ENCODE results near the gene PRAMEF5.
"Not testable (repeated sequence)": the region's sequence is repeated elsewhere in the genome, so short reads cannot be mapped to it uniquely, and the experiment has no call there.

PRAMEF5 gene

GRCh38 chr1:13239633-13240032 lies 14.4 kb upstream of the PRAMEF5 start:
- not testable (repeated sequence) for H3K27ac Mint-ChIP-seq; H3K27me3 Mint-ChIP-seq; DNase-seq; H3K4me1 Mint-ChIP-seq (ENCODE audit: low read depth); H3K36me3 Mint-ChIP-seq (ENCODE audit: low read depth); H3K9me3 Mint-ChIP-seq; H3K4me3 Mint-ChIP-seq

DNA sequence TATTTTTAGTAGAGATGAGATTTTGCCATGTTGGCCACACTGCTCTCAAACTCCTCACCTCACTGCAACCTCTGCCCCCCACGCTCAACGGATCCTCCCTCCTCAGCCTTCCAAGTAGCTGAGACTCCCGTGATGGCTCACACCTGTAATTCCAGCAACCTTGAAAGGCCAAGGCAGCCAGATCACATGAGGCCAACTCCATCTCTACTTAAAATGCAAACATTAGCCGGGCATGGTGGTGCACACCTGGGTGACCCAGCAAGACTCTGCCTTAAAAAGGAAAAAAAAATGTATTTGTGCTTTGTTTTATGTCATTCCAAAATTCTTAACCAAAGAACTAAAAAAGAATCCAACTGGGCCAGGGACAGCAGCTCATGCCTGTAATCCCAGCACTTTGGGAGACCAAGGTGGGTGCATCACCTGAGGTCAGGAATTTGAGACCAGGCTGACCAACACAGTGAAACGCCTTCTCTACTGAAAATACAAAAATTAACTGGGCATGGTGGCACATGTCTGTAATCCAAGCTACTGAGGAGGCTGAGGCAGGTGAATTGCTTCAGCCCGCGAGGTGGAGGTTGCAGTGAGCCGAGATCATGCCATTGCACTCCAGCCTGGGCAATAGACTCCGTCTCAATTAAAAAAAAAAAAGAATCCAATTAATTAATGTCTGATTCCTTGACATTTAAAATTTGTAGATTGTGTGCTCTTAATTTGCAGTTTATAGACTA lies 10.3 kb upstream of the PRAMEF5 start:
- H3K36me3 Mint-ChIP-seq (ENCODE audit: low read depth); H3K27ac Mint-ChIP-seq: not testable (repeated sequence)

GRCh38 chr1:13245841-13246553 lies 8.0 kb upstream of the PRAMEF5 start:
- H3K27me3 Mint-ChIP-seq; H3K36me3 Mint-ChIP-seq (ENCODE audit: low read depth); H3K4me3 Mint-ChIP-seq; H3K4me1 Mint-ChIP-seq (ENCODE audit: low read depth); H3K27ac Mint-ChIP-seq; DNase-seq; H3K9me3 Mint-ChIP-seq: not testable (repeated sequence)

More for the DNA sequence above, 10.3 kb upstream of the PRAMEF5 start:
- not testable (repeated sequence) for DNase-seq; H3K4me1 Mint-ChIP-seq (ENCODE audit: low read depth); H3K9me3 Mint-ChIP-seq; H3K4me3 Mint-ChIP-seq; H3K27me3 Mint-ChIP-seq

DNA sequence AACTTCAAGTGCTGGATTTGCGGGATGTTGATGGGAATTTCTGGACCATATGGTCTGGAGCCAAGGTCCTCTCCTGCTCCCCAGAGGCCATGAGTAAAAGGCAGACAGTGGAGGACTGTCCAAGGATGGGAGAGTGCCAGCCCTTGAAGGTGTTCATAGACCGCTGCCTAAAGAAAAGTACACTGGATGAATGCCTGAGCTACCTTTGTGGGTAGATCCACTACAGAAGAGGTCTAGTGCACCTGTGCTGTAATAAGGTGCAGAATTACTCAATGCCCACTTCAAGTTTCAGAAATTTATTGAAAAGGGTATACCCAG lies 7.5 kb upstream of the PRAMEF5 start:
- not testable (repeated sequence) for H3K4me1 Mint-ChIP-seq (ENCODE audit: low read depth); H3K27ac Mint-ChIP-seq; H3K27me3 Mint-ChIP-seq; H3K9me3 Mint-ChIP-seq; H3K36me3 Mint-ChIP-seq (ENCODE audit: low read depth); DNase-seq; H3K4me3 Mint-ChIP-seq

- not testable (repeated sequence) for H3K27me3 Mint-ChIP-seq; H3K9me3 Mint-ChIP-seq; H3K27ac Mint-ChIP-seq; H3K36me3 Mint-ChIP-seq (ENCODE audit: low read depth); H3K4me3 Mint-ChIP-seq; H3K4me1 Mint-ChIP-seq (ENCODE audit: low read depth); DNase-seq
These were observed 6.9 kb upstream of the PRAMEF5 start for GRCh38 chr1:13247122-13247521.

- DNase-seq; H3K27me3 Mint-ChIP-seq; H3K27ac Mint-ChIP-seq; H3K4me3 Mint-ChIP-seq; H3K9me3 Mint-ChIP-seq; H3K4me1 Mint-ChIP-seq (ENCODE audit: low read depth); H3K36me3 Mint-ChIP-seq (ENCODE audit: low read depth): not testable (repeated sequence)
These were observed 11.1 kb downstream of the PRAMEF5 start for GRCh38 chr1:13265124-13265523.

GRCh38 chr1:13277016-13277415 lies 23.0 kb downstream of the PRAMEF5 start:
- H3K4me3 Mint-ChIP-seq = not testable (repeated sequence)

DNA sequence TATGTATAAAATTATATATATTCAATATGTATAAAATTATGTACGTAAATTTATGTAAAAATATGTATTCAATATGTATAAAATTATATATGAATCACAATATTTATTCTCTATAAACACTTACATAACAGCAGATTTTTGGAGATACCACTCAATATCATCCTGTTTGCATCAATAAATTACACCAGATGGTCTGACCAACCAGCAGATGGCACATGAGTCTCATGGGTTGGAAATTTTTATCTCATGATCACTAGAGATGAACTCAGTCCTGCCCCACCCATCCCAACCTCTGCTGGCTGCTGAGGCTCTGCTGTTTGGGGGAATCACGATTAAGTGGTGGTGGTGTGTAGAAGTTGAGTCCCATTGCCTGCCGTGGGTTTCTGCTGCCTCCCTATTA lies 25.6 kb downstream of the PRAMEF5 start:
- not testable (repeated sequence) for H3K4me1 Mint-ChIP-seq (ENCODE audit: low read depth); H3K27ac Mint-ChIP-seq; H3K36me3 Mint-ChIP-seq (ENCODE audit: low read depth); H3K9me3 Mint-ChIP-seq; H3K27me3 Mint-ChIP-seq; DNase-seq; H3K4me3 Mint-ChIP-seq

More at GRCh38 chr1:13277016-13277415, 23.0 kb downstream of the PRAMEF5 start:
- DNase-seq; H3K27ac Mint-ChIP-seq; H3K36me3 Mint-ChIP-seq (ENCODE audit: low read depth); H3K27me3 Mint-ChIP-seq; H3K4me1 Mint-ChIP-seq (ENCODE audit: low read depth); H3K9me3 Mint-ChIP-seq: not testable (repeated sequence)

DNA sequence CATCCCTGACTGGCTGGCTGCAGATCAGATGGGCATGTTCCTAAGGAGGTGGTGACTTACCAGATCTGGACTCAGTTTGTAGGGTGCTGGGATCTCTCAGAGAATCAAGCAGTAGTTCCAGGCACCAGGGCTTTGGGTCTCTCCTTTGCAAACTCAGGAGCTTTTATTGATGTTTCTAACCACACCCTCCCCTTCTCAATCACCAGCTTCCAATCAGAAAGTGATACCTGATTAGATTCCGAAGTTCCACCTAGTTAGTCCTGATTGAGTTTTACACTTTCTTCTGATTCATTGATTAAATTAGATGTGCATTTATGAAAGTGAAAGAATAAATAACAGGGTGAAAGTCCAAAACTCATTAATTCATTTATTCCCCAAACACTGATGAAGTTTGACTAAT lies 31.0 kb downstream of the PRAMEF5 start, which contains the start of gene PRAMEF8:
Gene PRAMEF8 (minus strand): TSS at position 101 of the 400 bp plus-strand sequence. CDS start 1,046 bp downstream, outside the sequence.
- H3K27ac Mint-ChIP-seq; DNase-seq; H3K36me3 Mint-ChIP-seq (ENCODE audit: low read depth); H3K4me1 Mint-ChIP-seq (ENCODE audit: low read depth); H3K4me3 Mint-ChIP-seq; H3K27me3 Mint-ChIP-seq; H3K9me3 Mint-ChIP-seq: not testable (repeated sequence)

DNA sequence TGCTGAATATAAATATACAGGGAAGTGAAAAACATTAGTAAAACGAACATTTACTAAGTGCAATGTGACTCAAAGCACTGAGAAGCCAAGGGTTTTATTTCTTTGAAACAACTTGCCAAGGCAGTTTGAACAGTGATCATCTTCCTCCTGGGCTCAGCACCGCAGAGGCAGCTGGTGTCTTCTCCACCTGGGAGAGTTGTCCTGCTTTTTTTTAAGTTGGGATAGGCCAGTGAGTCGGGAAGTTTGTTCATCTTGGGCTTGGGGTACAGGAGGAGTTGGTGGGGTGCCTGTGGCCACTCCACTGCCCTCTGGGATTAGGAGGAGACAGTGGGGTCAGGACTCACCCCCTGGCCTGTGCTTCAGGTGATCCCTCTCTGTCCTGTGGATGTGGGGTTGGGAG lies 35.0 kb downstream of the PRAMEF5 start:
- not testable (repeated sequence) for H3K4me3 Mint-ChIP-seq; H3K4me1 Mint-ChIP-seq (ENCODE audit: low read depth); H3K36me3 Mint-ChIP-seq (ENCODE audit: low read depth); H3K9me3 Mint-ChIP-seq; H3K27ac Mint-ChIP-seq; H3K27me3 Mint-ChIP-seq; DNase-seq

GRCh38 chr1:13297216-13297931 lies 43.4 kb downstream of the PRAMEF5 start:
- not testable (repeated sequence) for H3K36me3 Mint-ChIP-seq (ENCODE audit: low read depth); H3K4me3 Mint-ChIP-seq; H3K9me3 Mint-ChIP-seq; H3K27me3 Mint-ChIP-seq; DNase-seq; H3K27ac Mint-ChIP-seq; H3K4me1 Mint-ChIP-seq (ENCODE audit: low read depth)

- not testable (repeated sequence) for H3K27me3 Mint-ChIP-seq; H3K27ac Mint-ChIP-seq; H3K4me3 Mint-ChIP-seq; H3K4me1 Mint-ChIP-seq (ENCODE audit: low read depth); DNase-seq; H3K9me3 Mint-ChIP-seq; H3K36me3 Mint-ChIP-seq (ENCODE audit: low read depth)
These were observed 44.7 kb downstream of the PRAMEF5 start for GRCh38 chr1:13298699-13299098.

DNA sequence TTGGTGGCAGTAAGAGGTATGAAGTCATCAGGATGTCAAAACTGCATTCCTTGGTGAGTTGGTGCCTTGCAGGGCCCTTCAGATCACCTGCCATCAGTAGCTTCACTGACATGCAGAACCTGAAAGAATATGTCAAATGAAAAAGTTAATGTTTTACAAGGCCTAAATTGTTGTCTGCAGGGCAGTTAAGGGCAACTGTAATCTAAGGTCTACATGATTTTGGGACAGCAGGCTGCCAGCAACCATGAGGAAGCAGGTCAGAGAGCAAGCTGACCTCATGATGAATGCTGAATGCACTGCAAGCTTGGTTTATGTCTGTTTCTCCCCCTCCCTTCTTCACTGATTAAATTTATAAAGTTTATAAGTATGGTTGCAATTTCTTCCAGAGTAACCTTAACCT lies 48.2 kb downstream of the PRAMEF5 start:
- H3K9me3 Mint-ChIP-seq; H3K27me3 Mint-ChIP-seq; H3K36me3 Mint-ChIP-seq (ENCODE audit: low read depth); H3K27ac Mint-ChIP-seq; H3K4me3 Mint-ChIP-seq; H3K4me1 Mint-ChIP-seq (ENCODE audit: low read depth); DNase-seq: not testable (repeated sequence)

GRCh38 chr1:13303239-13303638 lies 49.2 kb downstream of the PRAMEF5 start, which contains the start of gene PRAMEF33:
Gene PRAMEF33 (plus strand): TSS chr1:13303539. CDS start chr1:13305955, 2,416 bp downstream.
- not testable (repeated sequence) for H3K9me3 Mint-ChIP-seq; H3K36me3 Mint-ChIP-seq (ENCODE audit: low read depth); H3K27ac Mint-ChIP-seq; H3K4me3 Mint-ChIP-seq; DNase-seq; H3K4me1 Mint-ChIP-seq (ENCODE audit: low read depth); H3K27me3 Mint-ChIP-seq
